Measurements from ENCODE around the gene TMEM38B. TPM values are rescaled to one million over a fixed set of nuclear protein-coding genes. Genes with fewer than 3 reads are reported as not detected.

TMEM38B gene
- total and polyA plus RNA-seq, 8 donors: 1.4 to 5.8 (median 4.7) TPM

GRCh38 chr9:105706156-105706555 is 11.8 kb downstream of the TMEM38B start:
- no peak overlapping the region for H3K27ac ChIP-seq
- H3K36me3 ChIP-seq: no peaks in the 10 kb centered on the region
- DNase-seq (no peak), ATAC-seq (no peak), FAIRE-seq (no peak)
- no peak overlapping the region for H3K4me3 ChIP-seq
- TF ChIP-seq CTCF (IDR thresholded peaks at IDR 0.05): no peak
- no peaks in the 10 kb centered on the region for H3K9me3 ChIP-seq
- no peaks in the 10 kb centered on the region for H3K4me1 ChIP-seq
- WGBS, 2 donors: 96 to 98% methylated on average over 8 of the region's 8 CpGs
- intact Hi-C loops (cut with DNase I): no loop called here
- no peaks in the 10 kb centered on the region for H3K27me3 ChIP-seq

- no peaks in the 10 kb centered on the region for H3K27me3 ChIP-seq
- intact Hi-C loops (cut with DNase I): no loop called here
- FAIRE-seq: no peak
- no peak overlapping the region for H3K27ac ChIP-seq
- 86% methylated on average over 3 of the region's 3 CpGs for WGBS, 2 donors
- H3K4me1 ChIP-seq: no peaks in the 10 kb centered on the region
- no peak for TF ChIP-seq CTCF (IDR thresholded peaks at IDR 0.05)
- H3K4me3 ChIP-seq: no peak overlapping the region
- ATAC-seq: no peak
- H3K9me3 ChIP-seq: no peaks in the 10 kb centered on the region
- DNase-seq: no peak
- H3K36me3 ChIP-seq: no peaks in the 10 kb centered on the region
Measured at GRCh38 chr9:105708405-105708804, 14.1 kb downstream of the TMEM38B start.

GRCh38 chr9:105710638-105711037 is 16.3 kb downstream of the TMEM38B start:
- Histone ChIP-seq H3K4me1 (no peaks in the 10 kb centered on the region), H3K9me3 (no peaks in the 10 kb centered on the region), H3K4me3 (no peak overlapping the region), H3K36me3 (no peaks in the 10 kb centered on the region), H3K27me3 (no peaks in the 10 kb centered on the region), H3K27ac (no peak overlapping the region)
- ATAC-seq: no peak
- no peak for TF ChIP-seq CTCF (IDR thresholded peaks at IDR 0.05)
- no peak for DNase-seq
- 95% methylated on average over 13 of the region's 13 CpGs for WGBS, 2 donors
- intact Hi-C loops (cut with DNase I): loop anchor here in 2 of 3 donors (10.0 kb wide), 1 partner anchor 96 kb away; no protein-coding TSS in a partner anchor
- FAIRE-seq: no peak

- ATAC-seq (no peak), FAIRE-seq (no peak), DNase-seq (no peak)
- no peak overlapping the region for H3K27ac ChIP-seq
- H3K4me3 ChIP-seq: no peak overlapping the region
- TF ChIP-seq CTCF (IDR thresholded peaks at IDR 0.05): no peak
- H3K27me3 ChIP-seq: no peaks in the 10 kb centered on the region
- 75 to 86% methylated on average over 7 of the region's 7 CpGs for WGBS, 2 donors
- H3K4me1 ChIP-seq: no peaks in the 10 kb centered on the region
- no peaks in the 10 kb centered on the region for H3K9me3 ChIP-seq
- H3K36me3 ChIP-seq: no peaks in the 10 kb centered on the region
- intact Hi-C loops (cut with DNase I): loop anchor here in 2 of 3 donors (10.0 kb wide), 1 partner anchor 97 kb away; no protein-coding TSS in a partner anchor
Measured at GRCh38 chr9:105711867-105712266, 17.5 kb downstream of the TMEM38B start.

- intact Hi-C loops (cut with DNase I): loop anchor here in 2 of 3 donors (10.0 kb wide), 1 partner anchor 97 kb away; no protein-coding TSS in a partner anchor
- Histone ChIP-seq H3K36me3 (no peaks in the 10 kb centered on the region), H3K27ac (no peak overlapping the region), H3K9me3 (no peaks in the 10 kb centered on the region), H3K4me1 (no peaks in the 10 kb centered on the region), H3K4me3 (no peak overlapping the region), H3K27me3 (no peaks in the 10 kb centered on the region)
- no peak for DNase-seq
- TF ChIP-seq CTCF (IDR thresholded peaks at IDR 0.05): no peak
- no peak for FAIRE-seq
- no peak for ATAC-seq
- WGBS, 2 donors: 35 to 37% methylated on average over 1 of the region's 1 CpG
Measured at GRCh38 chr9:105712297-105712696, 18.0 kb downstream of the TMEM38B start.

All from pancreas (tissue), 10 donors.